GM10248 (cell line): ENCODE measurements around the gene CCDC174.
"Not testable (repeated sequence)": the region's sequence is repeated elsewhere in the genome, so short reads cannot be mapped to it uniquely, and the experiment has no call there.

Experiments
- CTCF ChIA-PET: fragments of 300-600 bp; sonication (Branson Sonifier 250); formaldehyde crosslinking; extraction: SDS; loops from one replicate; lab custom pipeline; 2021; ENCODE audit warnings: antibody characterized with exemption; lab: Yijun Ruan, JAX
- POLR2A ChIA-PET: fragments of 350-650 bp; sonication (Branson Sonifier 250); formaldehyde crosslinking; extraction: SDS; loops from one replicate; lab custom pipeline; 2020; ENCODE audit warnings: antibody characterized with exemption; lab: Yijun Ruan, JAX
- DNase-seq: peaks from one replicate; pipeline ENCODE4 v3.0.0; 2012; ENCODE audit errors: extremely low spot score
- CTCF ChIP-seq: IDR thresholded peaks from 2 replicates; pipeline ENCODE4 v1.5.1; 2012; ENCODE audit warnings: mild to moderate bottlenecking, low read depth; ENCODE audit errors: extremely low read depth, missing control alignments, control extremely low read depth

CCDC174 gene

GRCh38 chr3:14646589-14647413 is 4.8 kb upstream of the CCDC174 start:
- no peak for DNase-seq
- no peak for TF ChIP-seq CTCF
- CTCF ChIA-PET: interaction anchor here (0.8 kb wide), 1 partner anchor 60 kb away, joined by 3 read pairs; no protein-coding TSS in a partner anchor
- POLR2A ChIA-PET: no interaction called here

GRCh38 chr3:14647976-14648955 is 3.3 kb upstream of the CCDC174 start:
- no peak for TF ChIP-seq CTCF
- ChIA-PET CTCF (interaction anchor here (0.8 to 1.7 kb wide), 5 partner anchors 13 to 619 kb away, joined by 3 to 6 read pairs (median 4); partner anchors contain the start of gene C3orf20), POLR2A (no interaction called here)
- DNase-seq: no peak

- CTCF ChIA-PET: interaction anchor here (1.0 to 1.5 kb wide), 3 partner anchors 17 to 618 kb away, joined by 3 to 4 read pairs (median 4); no protein-coding TSS in a partner anchor
- no peak for TF ChIP-seq CTCF
- POLR2A ChIA-PET: no interaction called here
- DNase-seq: no peak
These were observed 2.1 kb upstream of the CCDC174 start for GRCh38 chr3:14649466-14649865.

- ChIA-PET CTCF (interaction anchor here (1.1 to 4.8 kb wide), 3 partner anchors 22 to 447 kb away, joined by 3 to 24 read pairs (median 24); no protein-coding TSS in a partner anchor), POLR2A (no interaction called here)
These were observed 1.4 kb upstream of the CCDC174 start for GRCh38 chr3:14650193-14650592.

GRCh38 chr3:14652360-14652907 is 872 bp downstream of the CCDC174 start:
- DNase-seq: not testable (repeated sequence)
- ChIA-PET CTCF (interaction anchor here (1.0 to 4.8 kb wide), 6 partner anchors 9 to 128 kb away, joined by 3 to 24 read pairs (median 13); partner anchors contain the start of gene C3orf20), POLR2A (interaction anchor here (0.9 kb wide), 1 partner anchor 294 kb away, joined by 3 read pairs; no protein-coding TSS in a partner anchor)

More at GRCh38 chr3:14650193-14650592, 1.4 kb upstream of the CCDC174 start:
- DNase-seq: no peak
- TF ChIP-seq CTCF: no peak

- ChIA-PET CTCF (interaction anchor here (1.5 to 2.0 kb wide), 2 partner anchors 12 to 16 kb away, joined by 4 to 6 read pairs; no protein-coding TSS in a partner anchor), POLR2A (no interaction called here)
- no peak for TF ChIP-seq CTCF
- DNase-seq: no peak
These were observed 6.0 kb downstream of the CCDC174 start for GRCh38 chr3:14657579-14657978.
